HG02678 (cell line): ENCODE results near the gene SLC2A13.
"Not testable (repeated sequence)": the region's sequence is repeated elsewhere in the genome, so short reads cannot be mapped to it uniquely, and the experiment has no call there.

Source experiments
- ATAC-seq: cut with Tn5 transposase; IDR thresholded peaks from one replicate; pipeline ENCODE4 v1.9.1; 2021; ENCODE audit warnings: mild to moderate bottlenecking, moderate library complexity; ENCODE audit not compliant: unreplicated experiment

Gene SLC2A13

DNA sequence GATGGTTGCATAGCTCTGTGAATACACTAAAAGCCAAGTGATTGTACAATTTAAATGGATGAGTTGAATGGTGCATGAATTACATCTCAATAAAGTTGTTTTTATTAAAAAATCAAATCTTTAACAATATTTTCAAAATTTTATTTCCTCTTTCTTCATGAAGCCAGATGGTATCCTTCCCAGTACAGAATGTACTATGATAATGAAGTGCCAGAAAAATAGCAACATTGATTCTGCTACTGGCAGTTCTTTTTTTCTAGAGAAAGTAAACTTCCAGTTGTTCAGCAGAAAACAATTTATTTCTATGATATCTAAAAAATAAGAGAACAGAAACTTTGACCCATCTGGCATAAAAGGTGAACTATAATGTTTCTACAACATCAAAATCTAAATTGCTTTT, 61.5 kb downstream of the SLC2A13 start:
- no peak for ATAC-seq

DNA sequence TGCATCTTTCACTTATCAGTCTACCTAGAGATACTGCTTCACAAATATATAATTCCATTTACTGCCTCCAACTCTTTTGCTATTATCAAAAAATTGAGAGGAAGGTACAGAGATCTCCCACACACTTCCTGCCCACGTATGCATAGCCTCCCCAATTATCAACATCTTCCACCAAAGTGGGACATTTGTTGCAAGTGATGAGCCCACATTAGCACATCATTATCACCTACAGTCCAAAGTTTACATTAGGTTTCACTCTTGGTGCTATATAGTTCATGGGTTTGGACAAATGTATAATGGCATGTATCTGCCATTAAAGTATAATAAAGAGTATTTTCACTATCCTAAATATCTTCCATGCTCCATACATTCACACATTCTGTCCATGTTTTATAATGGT, 66.3 kb downstream of the SLC2A13 start:
- no peak for ATAC-seq

DNA sequence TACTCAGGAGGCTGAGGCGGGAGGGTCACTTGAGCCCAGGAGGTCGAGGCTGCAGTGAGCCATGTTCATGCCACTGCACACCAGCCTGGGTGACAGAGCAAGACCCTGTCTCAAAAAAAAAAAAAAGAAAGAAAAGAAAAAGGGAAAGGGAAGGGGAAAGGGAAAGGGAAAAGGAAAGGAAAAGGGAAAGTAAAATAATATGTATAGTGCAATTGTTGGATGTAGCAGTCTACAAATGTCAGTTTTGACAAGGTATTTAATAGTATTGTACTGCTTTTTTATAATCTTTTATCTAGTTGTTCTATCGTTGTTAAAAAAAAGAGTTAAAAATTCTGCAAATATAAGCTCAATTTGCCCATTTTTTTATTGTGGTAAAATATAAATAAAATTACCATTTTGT, 67.3 kb downstream of the SLC2A13 start:
- ATAC-seq: no peak

DNA sequence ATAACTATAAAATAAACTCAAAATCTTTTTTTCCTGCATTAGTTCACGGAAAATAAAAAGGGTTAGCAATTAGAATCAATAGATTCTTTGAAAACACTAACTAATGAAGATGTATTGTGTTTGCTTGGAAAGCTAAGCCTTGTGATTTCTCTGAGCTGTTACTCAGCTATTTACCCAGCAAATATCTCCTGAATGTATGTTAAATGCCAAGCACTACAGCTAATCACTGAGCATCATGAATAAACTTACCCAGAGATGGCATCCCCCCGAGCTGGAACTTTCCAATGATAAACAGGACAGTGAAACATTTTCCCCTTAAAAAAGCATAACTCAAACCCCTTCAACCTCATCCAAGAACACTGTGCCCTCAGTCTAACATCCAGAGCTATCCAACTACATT, 71.2 kb downstream of the SLC2A13 start:
- ATAC-seq: no peak

DNA sequence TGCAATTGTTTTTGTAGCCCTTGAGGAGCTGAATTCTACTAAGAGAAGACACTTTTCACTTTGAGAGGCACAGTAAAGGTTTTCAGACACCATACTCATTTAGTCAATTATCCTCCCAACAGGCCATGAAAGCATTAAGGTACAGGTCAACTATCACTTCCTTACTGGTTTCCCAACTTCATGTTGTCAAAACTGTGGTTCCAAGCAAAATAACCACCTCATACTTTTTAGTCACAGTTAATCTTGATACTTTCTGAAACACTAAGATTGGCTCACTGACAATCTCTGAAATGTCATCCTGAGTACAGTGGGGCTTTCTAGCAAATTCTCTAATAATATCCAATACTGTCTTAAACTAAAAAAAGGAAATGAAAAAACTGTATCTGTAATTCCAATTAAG, 71.7 kb downstream of the SLC2A13 start:
- ATAC-seq: no peak

DNA sequence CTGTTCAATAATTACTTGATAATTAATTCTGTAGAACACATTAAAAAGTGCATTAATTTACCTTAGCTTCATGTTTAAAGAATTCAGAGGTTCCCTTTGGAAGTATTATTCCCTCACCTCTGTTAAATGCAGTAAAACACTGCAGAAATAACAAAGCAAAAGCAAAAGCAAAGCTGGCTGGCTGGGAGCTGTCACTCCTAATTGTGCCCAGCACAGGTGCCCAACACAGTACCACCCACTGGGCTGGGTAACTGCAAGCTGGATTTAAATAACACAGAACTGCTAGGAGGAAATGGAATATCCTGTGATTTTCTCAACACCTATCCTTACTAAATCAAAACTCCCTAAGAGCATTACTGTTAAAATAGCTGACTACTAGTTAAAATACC, 72.6 kb downstream of the SLC2A13 start:
- no peak for ATAC-seq

DNA sequence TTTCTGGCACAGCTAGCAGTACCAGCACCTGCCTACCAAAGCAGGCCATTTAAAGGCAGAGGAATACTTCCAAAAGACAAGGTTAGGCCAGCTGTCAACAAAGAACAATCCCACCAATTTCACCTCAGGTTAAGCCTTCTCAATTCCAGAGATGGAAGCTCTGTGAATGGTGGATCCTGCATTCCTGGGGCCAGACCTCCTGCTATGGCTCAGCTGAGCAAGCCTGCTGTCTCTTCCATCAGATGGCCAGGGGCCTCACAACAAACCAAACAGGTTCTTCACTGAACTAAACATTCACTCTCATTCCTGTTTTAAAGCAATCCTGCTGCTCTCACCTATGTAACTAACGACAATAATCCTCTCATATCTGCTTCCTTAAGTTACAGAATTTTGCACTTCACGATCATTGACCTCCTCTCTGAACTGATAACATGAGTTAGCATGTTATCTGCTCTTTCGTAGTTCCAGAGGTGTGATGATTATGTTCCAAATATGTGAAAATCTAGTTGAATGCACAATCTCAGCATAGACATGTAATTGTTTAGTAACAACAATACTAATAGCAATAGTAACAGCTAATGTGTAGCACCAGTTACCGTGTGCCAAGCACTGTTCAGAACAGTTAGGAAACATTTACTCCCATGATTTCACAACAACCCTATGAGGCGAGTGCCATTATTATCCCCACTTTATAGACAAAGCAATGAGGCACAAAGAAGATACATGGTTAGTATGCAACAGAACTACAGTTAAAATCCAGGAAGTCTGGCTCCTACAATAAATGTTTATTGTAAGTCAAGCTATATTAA, 73.2 kb downstream of the SLC2A13 start:
- no peak for ATAC-seq

DNA sequence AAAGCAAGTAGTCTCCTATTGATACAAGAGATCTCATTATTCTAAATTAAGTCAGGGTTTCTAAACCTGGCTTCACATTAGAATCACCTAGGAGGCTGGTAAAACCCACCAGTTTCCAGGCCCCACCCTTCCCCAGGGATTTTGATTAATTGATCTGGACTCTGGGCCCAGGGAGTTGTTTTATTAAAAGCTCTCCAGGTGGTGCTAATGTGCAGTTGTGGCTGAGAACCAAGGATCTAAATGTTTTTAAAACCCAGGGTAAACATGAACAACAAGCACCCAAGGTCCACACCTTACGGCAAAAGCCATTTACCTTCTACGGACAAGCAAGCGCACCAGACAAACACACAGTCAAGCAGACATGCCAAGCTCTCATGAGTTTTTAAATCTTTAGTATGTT, 73.9 kb downstream of the SLC2A13 start:
- no peak for ATAC-seq

DNA sequence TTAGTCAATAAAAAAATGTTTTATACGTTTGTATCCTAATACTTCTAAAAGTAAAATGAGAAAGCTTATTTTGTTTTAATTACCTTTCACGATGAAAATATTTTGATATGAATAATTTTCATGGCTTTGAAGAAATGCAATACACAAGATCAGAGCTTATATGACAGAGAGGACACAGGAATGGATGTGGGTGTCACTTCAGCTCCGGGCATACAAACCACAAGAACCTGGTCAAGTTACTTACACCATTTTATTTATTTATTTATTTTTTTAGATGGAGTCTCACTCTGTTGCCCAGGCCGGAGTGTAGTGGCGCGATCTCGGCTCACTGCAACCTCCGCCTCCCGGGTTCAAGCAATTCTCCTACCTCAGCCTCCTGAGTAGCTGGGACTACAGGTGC, 74.9 kb downstream of the SLC2A13 start:
- not testable (repeated sequence) for ATAC-seq

DNA sequence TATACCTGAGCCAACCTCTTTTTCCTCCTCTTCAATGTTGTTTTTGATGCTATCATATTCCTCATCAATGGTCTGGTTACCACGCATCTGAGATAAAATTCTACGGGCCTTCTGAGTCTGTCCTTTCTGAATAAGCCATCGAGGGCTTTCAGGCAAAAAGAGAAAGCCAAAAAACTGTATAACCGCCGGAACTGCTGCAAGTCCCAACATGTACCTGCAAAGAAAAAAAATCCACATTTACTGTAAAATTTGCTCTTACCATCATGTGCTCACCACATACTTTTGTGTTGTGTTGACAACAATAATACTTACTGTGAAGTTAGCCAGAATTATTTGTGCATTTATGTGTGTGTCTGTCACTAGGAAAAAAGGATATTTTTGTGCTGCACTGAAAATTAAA, 77.6 kb downstream of the SLC2A13 start:
- no peak for ATAC-seq

DNA sequence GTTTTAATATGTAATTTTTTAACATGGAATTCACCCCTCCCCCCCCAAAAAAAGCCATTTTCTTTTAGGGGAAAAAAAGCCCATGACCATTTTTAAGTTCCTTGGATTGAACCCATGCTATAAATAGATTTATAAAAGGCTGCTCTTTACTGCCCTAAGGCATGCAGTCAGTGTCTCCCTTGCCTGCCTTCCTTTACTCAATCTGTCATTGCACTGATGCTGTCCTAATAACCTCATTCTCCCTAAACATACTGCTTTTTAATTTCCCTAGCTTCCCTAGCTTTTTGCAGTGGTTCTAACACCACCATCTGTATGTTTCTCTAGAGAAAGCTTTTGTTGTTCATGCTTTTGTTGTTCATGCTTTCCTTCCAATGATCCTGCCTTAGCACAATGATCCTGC, 83.0 kb downstream of the SLC2A13 start:
- no peak for ATAC-seq

DNA sequence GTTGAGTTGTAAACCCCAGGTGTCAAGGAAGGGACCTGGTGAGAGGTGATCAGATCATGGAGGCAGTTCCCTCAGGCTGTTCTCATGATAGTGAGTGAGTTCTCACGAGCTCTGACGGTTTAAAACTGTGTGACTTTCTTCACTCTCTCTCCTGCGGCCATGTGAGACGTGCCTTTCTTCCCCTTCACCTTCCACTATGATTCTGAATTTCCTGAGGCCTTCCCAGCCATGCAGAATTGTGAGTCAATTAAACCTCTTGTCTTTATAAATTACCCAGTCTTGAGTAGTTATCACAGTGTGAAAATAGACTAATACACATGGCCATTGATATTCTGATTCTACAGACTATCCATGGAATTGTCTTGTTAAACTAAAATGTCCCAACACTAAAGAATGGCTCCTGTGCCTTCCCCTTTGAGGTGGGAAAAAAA, 85.6 kb downstream of the SLC2A13 start:
- ATAC-seq: no peak

DNA sequence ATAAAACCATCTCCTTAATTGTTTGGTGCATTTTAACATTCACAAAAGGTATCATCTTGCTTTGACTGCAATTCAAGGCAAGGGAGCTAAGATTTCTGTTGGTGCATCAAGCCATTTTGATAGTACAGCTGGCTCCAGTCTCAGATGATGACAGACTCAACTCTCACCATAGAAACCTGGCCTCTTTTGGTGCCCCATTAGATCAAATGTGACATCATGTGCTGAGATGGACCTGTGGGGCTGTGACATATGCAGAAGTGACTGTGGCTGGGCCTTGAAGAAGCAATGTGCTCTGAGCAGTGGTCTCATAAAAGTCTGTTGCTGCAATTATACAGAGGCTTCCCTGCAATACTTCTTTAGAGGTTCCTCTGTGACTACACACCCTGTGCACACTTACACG, 88.4 kb downstream of the SLC2A13 start:
- ATAC-seq: no peak

DNA sequence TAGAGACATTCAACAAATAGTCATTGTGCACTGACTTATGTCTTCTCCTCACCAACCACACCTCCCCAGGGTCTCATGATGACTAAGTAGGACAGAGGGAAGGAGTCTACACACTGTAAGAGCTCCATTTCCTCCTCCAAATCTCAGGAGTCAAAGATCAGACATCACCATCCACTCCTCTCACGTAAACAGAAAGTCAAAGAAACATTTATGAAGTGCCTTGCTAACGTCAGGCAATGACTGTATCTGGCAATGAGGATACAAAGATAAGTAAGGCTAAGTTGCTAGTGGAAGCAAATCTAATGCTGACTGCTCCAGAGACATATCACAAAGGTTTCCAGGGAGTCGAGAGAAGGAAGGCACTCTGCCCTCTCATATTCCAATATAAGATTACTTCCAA, 88.9 kb downstream of the SLC2A13 start:
- no peak for ATAC-seq

DNA sequence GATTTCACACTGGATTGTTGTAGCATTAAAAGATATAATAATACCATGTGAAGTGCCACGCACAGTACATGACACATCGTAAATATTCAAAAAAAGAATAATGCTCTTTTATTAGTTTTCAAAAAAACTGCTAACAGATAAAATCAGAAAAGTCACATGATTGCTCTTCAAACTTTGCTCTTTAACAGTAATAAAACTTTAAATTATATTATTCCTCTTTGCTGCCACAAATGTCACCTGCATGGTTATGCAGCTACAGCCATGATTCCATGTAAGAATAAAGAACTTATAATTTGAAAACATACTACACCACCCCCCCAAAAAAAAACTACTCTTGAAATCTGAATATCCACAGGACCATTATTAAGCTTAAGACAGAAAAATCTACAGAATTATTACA, 90.0 kb downstream of the SLC2A13 start:
- no peak for ATAC-seq

DNA sequence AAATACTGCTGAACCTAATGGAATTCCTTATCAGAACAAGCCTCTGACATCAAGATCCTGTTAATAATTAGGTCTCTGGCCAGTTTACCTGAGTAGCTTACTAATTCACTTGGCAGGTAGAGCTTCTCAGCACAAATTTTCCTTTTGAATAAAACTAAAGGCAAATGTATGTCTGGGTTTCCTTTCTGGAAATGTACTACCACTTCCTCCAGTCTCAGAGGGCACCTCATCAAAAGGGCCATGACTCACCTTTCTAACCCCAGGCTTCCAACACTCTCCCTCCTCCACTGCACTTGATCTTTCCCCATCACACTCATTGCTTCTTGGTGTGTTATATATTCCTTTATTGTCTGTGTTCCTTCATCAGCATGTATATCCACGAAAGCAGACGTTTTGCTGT, 90.5 kb downstream of the SLC2A13 start:
- no peak for ATAC-seq

DNA sequence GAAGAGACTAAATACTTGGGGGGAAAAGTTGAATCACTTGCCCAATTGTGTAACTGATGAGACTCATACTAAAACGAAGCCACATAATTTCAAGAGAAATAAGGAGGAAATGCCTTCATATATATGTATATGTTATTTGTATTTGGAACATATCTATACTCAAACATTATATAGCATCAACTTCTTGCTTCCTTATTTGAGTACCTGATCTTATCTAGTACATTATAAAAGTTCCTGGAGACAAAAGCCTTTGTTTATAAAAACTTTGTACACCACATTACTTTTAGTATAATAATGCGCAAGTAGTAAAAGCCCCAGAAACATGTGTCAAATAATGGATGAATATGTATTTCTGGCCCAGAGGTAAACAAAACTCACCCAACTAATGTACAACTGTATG, 92.0 kb downstream of the SLC2A13 start:
- no peak for ATAC-seq

DNA sequence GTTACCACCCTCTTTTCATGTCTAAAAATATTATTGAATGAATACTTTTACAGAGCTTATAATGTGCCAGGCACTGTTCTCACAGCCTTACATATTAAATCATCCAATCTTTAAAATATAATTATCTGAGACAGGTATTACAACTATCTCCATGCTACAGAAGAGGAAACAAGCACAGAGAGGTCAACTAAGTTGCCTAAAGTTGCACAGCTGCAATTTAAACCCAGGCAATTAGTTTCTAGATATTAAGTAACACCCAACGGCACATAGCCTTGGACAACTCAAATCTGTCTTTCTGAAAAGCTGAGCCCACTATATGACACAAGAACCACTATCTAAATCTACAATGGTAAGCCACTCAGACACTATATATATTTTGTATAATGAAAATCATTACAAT, 92.6 kb downstream of the SLC2A13 start:
- no peak for ATAC-seq

DNA sequence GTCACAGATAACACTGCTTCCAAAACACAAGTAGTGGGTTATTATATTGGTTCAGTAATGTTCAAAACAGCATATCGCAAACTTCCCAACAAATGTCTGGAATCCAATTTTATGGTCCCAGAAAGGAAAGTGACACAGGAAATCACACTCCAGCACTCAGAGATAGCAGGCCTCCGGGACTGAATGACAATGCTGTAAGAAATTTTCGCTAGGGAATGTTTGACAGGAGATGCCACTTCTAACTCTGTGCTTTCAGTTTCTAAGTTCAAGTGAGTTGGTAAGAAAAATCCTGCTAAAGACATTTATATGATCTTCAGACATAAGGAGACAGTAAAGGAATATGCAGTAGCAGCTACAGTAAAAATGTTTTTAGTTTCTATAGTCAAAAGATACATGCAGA, 93.2 kb downstream of the SLC2A13 start:
- ATAC-seq: no peak

DNA sequence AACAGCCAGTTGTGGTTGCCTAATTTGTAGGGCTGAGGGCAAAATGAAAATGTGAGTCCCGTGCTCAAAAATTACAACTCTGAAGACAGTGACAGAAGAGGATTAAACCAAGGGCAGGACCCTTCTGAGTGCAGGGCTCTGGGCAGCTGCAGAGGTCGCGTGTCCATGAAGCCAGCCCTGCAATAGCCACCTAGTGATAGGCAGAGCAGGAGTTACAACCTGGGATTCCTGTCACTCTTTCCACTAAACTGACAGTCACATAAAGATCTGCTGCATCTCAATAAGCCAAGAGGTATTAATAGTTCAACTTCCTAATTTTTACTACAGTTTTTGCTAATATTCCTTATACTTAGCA, 94.1 kb downstream of the SLC2A13 start:
- ATAC-seq: peak; percentile 19

DNA sequence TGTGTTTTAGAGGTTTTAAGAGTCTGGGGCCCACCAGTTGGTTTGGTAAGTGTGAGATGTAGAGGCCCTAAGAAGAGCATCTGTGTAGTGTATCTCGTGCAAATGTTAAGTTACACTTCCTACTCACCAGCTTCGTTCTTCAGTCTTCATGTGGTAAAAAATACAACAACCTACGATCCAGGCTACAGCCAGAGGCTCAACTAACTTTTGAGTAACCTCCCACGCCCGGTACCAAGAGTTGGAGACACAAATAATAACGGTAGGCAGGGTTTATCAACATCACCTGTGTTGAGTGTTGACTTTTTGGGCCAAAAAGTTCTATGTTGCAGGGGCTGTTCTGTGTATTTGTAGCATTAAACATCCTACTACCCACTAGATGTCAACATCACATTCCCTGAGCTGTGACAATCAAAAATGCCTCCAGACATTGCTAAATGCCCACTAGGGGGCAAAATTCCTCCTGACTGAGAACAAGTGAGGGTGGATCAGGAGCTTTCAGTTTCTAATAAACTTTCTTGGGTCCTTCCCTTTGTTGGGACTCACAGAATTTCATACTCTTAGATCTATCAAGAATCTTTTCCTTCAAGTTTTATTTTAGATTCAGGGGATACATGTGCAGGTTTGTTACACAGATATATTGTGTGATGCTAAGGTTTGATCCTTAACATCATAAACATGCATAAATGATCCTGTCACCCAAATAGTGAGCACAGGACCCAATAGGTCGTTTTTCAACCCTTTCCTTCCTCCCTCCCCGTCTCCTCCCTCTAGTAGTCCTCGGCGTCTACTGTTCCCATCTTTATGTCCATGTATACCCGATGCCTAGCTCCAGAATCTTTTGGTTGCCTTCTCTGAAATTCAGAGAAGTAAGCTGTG, 94.7 kb downstream of the SLC2A13 start:
- ATAC-seq: peak; percentile 96
